GM19452 (cell line): ENCODE results near the gene SEPTIN12.

Experiments used
- ATAC-seq: cut with Tn5 transposase; IDR thresholded peaks from one replicate; pipeline ENCODE4 v1.9.1; 2021; ENCODE audit not compliant: unreplicated experiment

The SEPTIN12 gene

GRCh38 chr16:4803401-4803844 lies 15.3 kb upstream of the SEPTIN12 start:
- ATAC-seq, result no peak

GRCh38 chr16:4802659-4803287 lies 14.6 kb upstream of the SEPTIN12 start:
- ATAC-seq, result peak; percentile 91

GRCh38 chr16:4801962-4802658 lies 14.0 kb upstream of the SEPTIN12 start, which contains the start of gene ROGDI:
TSS of gene ROGDI (minus strand) at chr16:4802633. CDS start at chr16:4802571, 62 bp downstream.
- peak; percentile 60 for ATAC-seq

- no peak for ATAC-seq
Observed at GRCh38 chr16:4801051-4801961, 13.2 kb upstream of the SEPTIN12 start.

GRCh38 chr16:4800290-4801041 lies 12.3 kb upstream of the SEPTIN12 start:
- ATAC-seq, result no peak

GRCh38 chr16:4799171-4799855 lies 11.2 kb upstream of the SEPTIN12 start:
- ATAC-seq, result no peak

GRCh38 chr16:4798456-4798855 lies 10.3 kb upstream of the SEPTIN12 start:
- ATAC-seq, result no peak

GRCh38 chr16:4797805-4798252 lies 9.7 kb upstream of the SEPTIN12 start:
- ATAC-seq, result no peak

- no peak for ATAC-seq
Observed at GRCh38 chr16:4796982-4797804, 9.0 kb upstream of the SEPTIN12 start.

- ATAC-seq, result no peak
Observed at GRCh38 chr16:4795828-4796572, 7.9 kb upstream of the SEPTIN12 start.

GRCh38 chr16:4795181-4795827 lies 7.2 kb upstream of the SEPTIN12 start, which contains the start of gene SMIM22:
TSS of gene SMIM22 (plus strand) at chr16:4795369. CDS start at chr16:4795735, 366 bp downstream.
- ATAC-seq, result no peak

GRCh38 chr16:4792951-4793513 lies 4.9 kb upstream of the SEPTIN12 start:
- no peak for ATAC-seq

GRCh38 chr16:4790871-4791270 lies 2.7 kb upstream of the SEPTIN12 start:
- ATAC-seq, result no peak

- no peak for ATAC-seq
Observed at GRCh38 chr16:4790261-4790660, 2.1 kb upstream of the SEPTIN12 start.

- no peak for ATAC-seq
Observed at GRCh38 chr16:4788910-4789309, 765 bp upstream of the SEPTIN12 start.

- no peak for ATAC-seq
Observed at GRCh38 chr16:4788489-4788889, 344 bp upstream of the SEPTIN12 start.

GRCh38 chr16:4787068-4787467 lies 1.1 kb downstream of the SEPTIN12 start:
- no peak for ATAC-seq
